Fibroblast of lung (primary cell): Measurements from ENCODE around the gene TNRC6C.
"Not testable (repeated sequence)": the region's sequence is repeated elsewhere in the genome, so short reads cannot be mapped to it uniquely, and the experiment has no call there.

Experiments used
- CTCF ChIP-seq, 2 donors: IDR thresholded peaks in 1 of 2; conservative IDR thresholded peaks in 1 of 2; 1 replicate in 1 of 2; 2 replicates in 1 of 2; pipeline ENCODE4 v1.5.1; 2011 to 2012; ENCODE audit warnings: low read length in 2 of 2, control low read depth in 1 of 2, inconsistent platforms in 1 of 2, low read depth in 1 of 2, mild to moderate bottlenecking in 1 of 2
- EZH2 ChIP-seq: IDR thresholded peaks from 2 replicates; pipeline ENCODE4 v1.5.1; 2012; ENCODE audit warnings: low read length, control low read depth, mild to moderate bottlenecking; ENCODE audit errors: missing control alignments

GRCh38 chr17:77972271-77972670 is 13.8 kb downstream of the TNRC6C start:
- TF ChIP-seq CTCF (conservative IDR thresholded peaks at IDR 0.05 in 1 of 2, IDR thresholded peaks at IDR 0.05 in 1 of 2; ENCODE audit: low read depth in 1 of 2, low read length in 2 of 2); EZH2: not testable (repeated sequence)
